ENCODE results near the gene TCERG1. TPM values are rescaled to one million over a fixed set of nuclear protein-coding genes. Genes with fewer than 3 reads are reported as not detected.
A peak's percentile ranks its signal among the peaks of the same experiment; 100 is the strongest.

TCERG1 gene
- total and polyA plus RNA-seq, 9 of the 15 experiments (the other 6 are each of a cell fraction or from before 2014, with no cell fraction given) = 50.3 to 148 (median 119) TPM

DNA sequence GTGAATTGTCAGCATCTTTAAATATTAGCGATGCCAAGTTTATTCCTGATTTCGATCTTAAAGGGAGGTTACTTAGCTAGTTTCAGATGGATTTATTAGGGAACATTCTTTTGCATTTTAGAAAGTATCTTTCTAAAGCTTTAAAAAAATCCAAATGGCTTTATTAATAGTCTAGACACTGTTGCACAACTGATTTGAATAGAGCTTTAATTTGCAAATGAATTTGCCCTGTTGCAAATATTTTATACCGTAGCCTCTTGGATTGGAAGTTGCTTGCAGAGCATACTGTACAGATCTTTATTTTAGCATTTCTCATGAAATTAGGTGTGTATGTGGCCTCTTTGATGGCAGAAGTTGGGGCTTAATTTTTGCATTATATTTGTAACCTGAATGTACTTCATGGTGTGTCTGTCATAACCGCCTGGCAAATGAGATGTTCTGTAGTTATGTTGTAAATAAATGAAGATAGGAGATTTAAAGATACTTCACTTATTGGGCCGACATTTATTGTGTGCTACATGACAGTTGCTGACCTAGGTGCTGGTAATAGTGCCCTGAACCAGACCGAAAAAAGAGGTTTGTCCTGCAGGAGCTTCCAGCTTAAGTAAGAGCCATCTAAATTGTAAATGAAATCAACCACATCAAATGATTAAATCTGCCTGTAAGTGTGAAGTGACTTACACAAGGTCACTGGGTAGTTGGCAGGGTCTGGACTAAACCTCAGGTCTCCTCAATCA, 1.8 kb downstream of the TCERG1 start:
- no peak for ATAC-seq
- H3K27me3 ChIP-seq (ENCODE audit: control insufficient read depth in 2 of 2, insufficient read depth in 2 of 2, low read length in 2 of 2) = no peaks in the 10 kb centered on the region
- TF ChIP-seq C11orf30 (IDR thresholded peaks at IDR 0.05; ENCODE audit: low read depth) (no peak), SMARCA5 (IDR thresholded peaks at IDR 0.05) (no peak), ZNF140 (CRISPR knock-in tag; IDR thresholded peaks at IDR 0.05) (no peak), RBFOX2 (IDR thresholded peaks at IDR 0.05; ENCODE audit: low read depth, low read length) (peak; percentile 48), HNRNPUL1 (IDR thresholded peaks at IDR 0.05; ENCODE audit: low read length) (no peak), SMAD2 (IDR thresholded peaks at IDR 0.05; ENCODE audit: low read depth, low read length) (no peak), TAF9B (IDR thresholded peaks at IDR 0.05; ENCODE audit: partially characterized antibody) (no peak), POLR2AphosphoS5 (IDR thresholded peaks at IDR 0.05; ENCODE audit: control insufficient read depth, insufficient read depth, low read depth, low read length) (no peak), NONO (IDR thresholded peaks at IDR 0.05; ENCODE audit: low read depth in 2 of 2, low read length in 1 of 2) (no peak), SMAD4 (CRISPR knock-in tag; conservative IDR thresholded peaks at IDR 0.05) (no peak), SIN3B (IDR thresholded peaks at IDR 0.05; ENCODE audit: low read depth) (no peak), ILK (tag; IDR thresholded peaks at IDR 0.05; ENCODE audit: borderline replicate concordance, low read depth) (no peak), FOXK2 (conservative IDR thresholded peaks at IDR 0.05 in 1 of 2, IDR thresholded peaks at IDR 0.05 in 1 of 2; ENCODE audit: low read depth in 2 of 2) (no peak), CEBPG (CRISPR knock-in tag; IDR thresholded peaks at IDR 0.05) (no peak), CEBPG (tag; conservative IDR thresholded peaks at IDR 0.05 in 1 of 2, IDR thresholded peaks at IDR 0.05 in 1 of 2) (peak in 1 of 2 experiments; percentile 73; a peak in 2 of 4 replicates), CEBPB (tag; IDR thresholded peaks at IDR 0.05) (peak; percentile 58), SIN3A (IDR thresholded peaks at IDR 0.05; ENCODE audit: borderline replicate concordance in 2 of 2, control insufficient read depth in 1 of 2, low read depth in 2 of 2, low read length in 2 of 2) (peak in 1 of 2 experiments; percentile 48; a peak in 1 of 4 replicates), GTF2E2 (tag; IDR thresholded peaks at IDR 0.05) (no peak), TGIF2 (CRISPR knock-in tag; IDR thresholded peaks at IDR 0.05) (peak; percentile 56; the same call in 1 of the 2 replicates), KDM4B (IDR thresholded peaks at IDR 0.05; ENCODE audit: borderline replicate concordance in 2 of 2, low read depth in 1 of 2) (no peak), ETS2 (tag; IDR thresholded peaks at IDR 0.05; ENCODE audit: borderline replicate concordance, poor library complexity, severe bottlenecking) (no peak)
- TF ChIP-seq, protein P1, sequence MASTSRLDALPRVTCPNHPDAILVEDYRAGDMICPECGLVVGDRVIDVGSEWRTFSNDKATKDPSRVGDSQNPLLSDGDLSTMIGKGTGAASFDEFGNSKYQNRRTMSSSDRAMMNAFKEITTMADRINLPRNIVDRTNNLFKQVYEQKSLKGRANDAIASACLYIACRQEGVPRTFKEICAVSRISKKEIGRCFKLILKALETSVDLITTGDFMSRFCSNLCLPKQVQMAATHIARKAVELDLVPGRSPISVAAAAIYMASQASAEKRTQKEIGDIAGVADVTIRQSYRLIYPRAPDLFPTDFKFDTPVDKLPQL (IDR thresholded peaks at IDR 0.05; ENCODE audit: extremely low read depth, insufficient read length) = no peak

More for the DNA sequence above, 1.8 kb downstream of the TCERG1 start:
- no TSS peak for BruUV-seq (replicated peaks)
- no peak overlapping the region; the same call in 2 of the 3 replicates for H3K27ac ChIP-seq (ENCODE audit: extremely low read depth, low read depth, low read length)
- H3K36me3 ChIP-seq (ENCODE audit: control insufficient read depth, insufficient read depth, low read length) = peaks cover 20% of the 10 kb centered on the region
- H4K20me1 ChIP-seq (replicated peaks; ENCODE audit: control insufficient read depth, insufficient read depth, low read length) = peaks cover 24% of the 10 kb centered on the region
- DNase-seq (ENCODE audit: extremely low read depth in 1 of 4, low spot score in 3 of 4) = no peak
- no peak overlapping the region for H2AFZ ChIP-seq (ENCODE audit: low read depth, low read length)
- peak overlapping the region; percentile 32 to 99; a peak in 3 of 4 replicates for H3K9ac ChIP-seq (ENCODE audit: insufficient read depth in 1 of 2, low read depth in 2 of 2, low read length in 2 of 2)
- H3K9me3 ChIP-seq (replicated peaks; ENCODE audit: control insufficient read depth, insufficient read depth, low read depth, low read length) = peaks cover 3% of the 10 kb centered on the region; the same call in 1 of the 2 replicates
- peaks cover 69% of the 10 kb centered on the region for H3K79me2 ChIP-seq (ENCODE audit: control insufficient read depth, insufficient read depth, low read length)
- intact Hi-C loops (cut with micrococcal nuclease) = no loop called here
- H3K9me1 ChIP-seq (ENCODE audit: control insufficient read depth, insufficient read depth, low read length) = no peaks in the 10 kb centered on the region
- ChIA-PET CTCF (ENCODE audit: low intra/inter-chr PET ratio) (no interaction called here), POLR2A (interaction anchor here (1.4 to 2.2 kb wide), 2 partner anchors 11 to 25 kb away, joined by 3 to 6 read pairs; no protein-coding TSS in a partner anchor)
- 2% methylated on average over 6 of the region's 6 CpGs for WGBS (ENCODE audit: insufficient coverage, low coverage, missing lambda C conversion rate)
- peak overlapping the region; percentile 91 for H3K4me2 ChIP-seq (ENCODE audit: insufficient read depth, low read length)
- in situ Hi-C loops (cut with MboI) = no loop called here
- peaks cover 0 to 7% of the 10 kb centered on the region in 2 experiments; a peak in 3 of 5 replicates for H3K4me1 ChIP-seq (replicated peaks in 1 of 2; ENCODE audit: control insufficient read depth in 2 of 2, insufficient read depth in 2 of 2, low read length in 2 of 2)
- FAIRE-seq = no peak
- peak overlapping the region; percentile 80 for H3K4me3 ChIP-seq
